GM10266 (cell line): ENCODE results near the gene PTGDR.

Experiments used
- DNase-seq: peaks from one replicate; pipeline ENCODE4 v3.0.0; 2012; ENCODE audit errors: extremely low spot score
- CTCF ChIP-seq: IDR thresholded peaks from 2 replicates; pipeline ENCODE4 v1.5.1; 2012; ENCODE audit warnings: mild to moderate bottlenecking, low read depth; ENCODE audit not compliant: control insufficient read depth, insufficient read depth; ENCODE audit errors: missing control alignments

PTGDR gene

GRCh38 chr14:52263190-52263589 is 4.3 kb upstream of the PTGDR start:
- TF ChIP-seq CTCF: no peak
- DNase-seq: no peak

- no peak for DNase-seq
- no peak for TF ChIP-seq CTCF
Measured at GRCh38 chr14:52265253-52265652, 2.2 kb upstream of the PTGDR start.

DNA sequence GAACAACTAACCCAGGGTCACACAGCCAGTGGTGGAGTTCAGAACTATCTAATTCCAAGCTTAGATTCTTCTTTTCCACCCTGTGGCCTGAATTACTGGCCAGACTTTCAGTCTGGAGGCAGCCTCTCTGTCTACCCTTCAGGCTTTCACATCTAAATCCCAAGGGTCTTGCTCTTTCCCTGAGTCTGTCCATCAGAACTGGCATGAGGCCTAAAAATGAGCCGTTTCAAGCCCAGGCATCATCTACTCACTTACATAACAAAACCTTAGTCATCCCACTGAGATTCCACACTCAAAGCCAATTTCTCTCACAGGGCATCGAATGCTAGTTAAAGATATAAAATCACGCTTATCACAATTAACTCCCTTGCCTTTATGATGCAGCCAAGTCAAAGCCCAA is 1.3 kb upstream of the PTGDR start:
- no peak for DNase-seq
- no peak for TF ChIP-seq CTCF

- no peak for DNase-seq
- TF ChIP-seq CTCF: no peak
Measured at GRCh38 chr14:52266782-52267181, 716 bp upstream of the PTGDR start.

GRCh38 chr14:52268279-52269061 is 972 bp downstream of the PTGDR start:
- no peak for DNase-seq

DNA sequence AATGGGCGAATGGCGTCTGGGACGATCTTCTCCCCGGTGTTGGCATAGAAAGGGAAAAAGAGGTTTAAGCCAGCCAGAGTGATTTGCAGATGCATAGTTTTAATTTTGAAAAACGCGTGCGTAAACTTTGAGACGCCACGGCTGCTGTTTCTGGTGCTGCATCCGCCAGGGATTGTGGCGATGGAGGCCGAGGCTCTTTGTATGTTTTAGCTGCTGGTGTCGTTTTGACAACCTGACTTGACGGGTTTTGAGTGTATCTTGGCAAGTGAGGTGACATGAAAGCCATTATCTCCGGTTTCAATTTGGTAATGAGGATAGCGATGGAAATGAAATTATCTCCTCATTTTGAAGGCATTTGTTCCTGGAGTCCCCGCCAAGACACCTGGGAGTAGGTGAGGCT is 1.6 kb downstream of the PTGDR start:
- no peak for DNase-seq
- TF ChIP-seq CTCF: no peak

More at GRCh38 chr14:52268279-52269061, 972 bp downstream of the PTGDR start:
- TF ChIP-seq CTCF: no peak

- no peak for DNase-seq
- TF ChIP-seq CTCF: no peak
Measured at GRCh38 chr14:52269982-52270381, 2.5 kb downstream of the PTGDR start.
